Osteocyte (in vitro differentiated cells): Measurements from ENCODE around the gene BEAN1. TPM values are rescaled to one million over a fixed set of nuclear protein-coding genes. Genes with fewer than 3 reads are reported as not detected.

Source experiments
- DNase-seq: peaks from one replicate; pipeline ENCODE4 v3.0.0; 2021; ENCODE audit warnings: mixed read lengths; ENCODE audit not compliant: unreplicated experiment; ENCODE audit errors: extremely low spot score
- H3K27ac Mint-ChIP-seq: one replicate; pipeline ENCODE4 v1.8.0; 2021; ENCODE audit warnings: mild to moderate bottlenecking, mixed read lengths; ENCODE audit not compliant: unreplicated experiment
- H3K27me3 Mint-ChIP-seq: one replicate; pipeline ENCODE4 v1.8.0; 2021; ENCODE audit warnings: mixed read lengths; ENCODE audit not compliant: unreplicated experiment
- H3K36me3 Mint-ChIP-seq: one replicate; pipeline ENCODE4 v1.8.0; 2021; ENCODE audit warnings: mixed read lengths; ENCODE audit not compliant: unreplicated experiment
- H3K4me1 Mint-ChIP-seq: one replicate; pipeline ENCODE4 v1.8.0; 2021; ENCODE audit warnings: mixed read lengths; ENCODE audit not compliant: unreplicated experiment
- H3K4me3 Mint-ChIP-seq: one replicate; pipeline ENCODE4 v1.8.0; 2021; ENCODE audit warnings: mild to moderate bottlenecking, moderate library complexity, mixed read lengths; ENCODE audit not compliant: unreplicated experiment
- H3K9me3 Mint-ChIP-seq: one replicate; pipeline ENCODE4 v1.8.0; 2021; ENCODE audit warnings: mixed read lengths; ENCODE audit not compliant: unreplicated experiment
- total RNA-seq: library from RNA; stranded (reverse); gene quantifications from 2 replicates; pipeline ENCODE4 v1.2.1, GENCODE V29; 2021
- TF ChIP-seq, protein P1 (sequence below): fragments of 200-600 bp; sonication (generic); IDR thresholded peaks from 2 replicates; pipeline ENCODE4 v1.5.0; 2021; ENCODE audit warnings: antibody characterized with exemption, mild to moderate bottlenecking, moderate library complexity

The BEAN1 gene
- total RNA-seq, 1 donor from 2014 or later: 0.97 TPM

DNA sequence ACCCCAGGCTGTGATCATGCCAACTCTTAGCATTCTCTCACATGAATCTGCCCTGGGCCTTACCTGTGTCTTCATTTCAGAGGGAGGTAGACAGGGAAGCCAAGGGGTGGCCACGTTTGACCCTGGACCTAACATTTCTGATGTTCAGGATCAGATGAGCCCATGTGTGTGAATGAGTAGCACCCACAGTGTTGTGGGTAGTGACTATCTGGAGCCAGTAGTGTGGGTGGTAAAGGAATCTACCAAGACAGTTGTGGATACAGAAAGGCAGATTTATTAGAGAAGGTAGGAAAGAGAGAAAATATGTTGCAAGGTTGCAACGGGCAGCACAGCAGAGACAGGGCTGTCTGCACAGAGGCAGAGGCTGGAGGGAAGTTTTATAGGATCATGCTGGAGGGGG is 62.3 kb downstream of the BEAN1 start:
- Mint-ChIP-seq H3K36me3 (no peaks in the 10 kb centered on the region), H3K27ac (no peak overlapping the region), H3K27me3 (no peaks in the 10 kb centered on the region), H3K9me3 (no peaks in the 10 kb centered on the region), H3K4me1 (peaks cover 24% of the 10 kb centered on the region), H3K4me3 (no peak overlapping the region)
- TF ChIP-seq, protein P1, sequence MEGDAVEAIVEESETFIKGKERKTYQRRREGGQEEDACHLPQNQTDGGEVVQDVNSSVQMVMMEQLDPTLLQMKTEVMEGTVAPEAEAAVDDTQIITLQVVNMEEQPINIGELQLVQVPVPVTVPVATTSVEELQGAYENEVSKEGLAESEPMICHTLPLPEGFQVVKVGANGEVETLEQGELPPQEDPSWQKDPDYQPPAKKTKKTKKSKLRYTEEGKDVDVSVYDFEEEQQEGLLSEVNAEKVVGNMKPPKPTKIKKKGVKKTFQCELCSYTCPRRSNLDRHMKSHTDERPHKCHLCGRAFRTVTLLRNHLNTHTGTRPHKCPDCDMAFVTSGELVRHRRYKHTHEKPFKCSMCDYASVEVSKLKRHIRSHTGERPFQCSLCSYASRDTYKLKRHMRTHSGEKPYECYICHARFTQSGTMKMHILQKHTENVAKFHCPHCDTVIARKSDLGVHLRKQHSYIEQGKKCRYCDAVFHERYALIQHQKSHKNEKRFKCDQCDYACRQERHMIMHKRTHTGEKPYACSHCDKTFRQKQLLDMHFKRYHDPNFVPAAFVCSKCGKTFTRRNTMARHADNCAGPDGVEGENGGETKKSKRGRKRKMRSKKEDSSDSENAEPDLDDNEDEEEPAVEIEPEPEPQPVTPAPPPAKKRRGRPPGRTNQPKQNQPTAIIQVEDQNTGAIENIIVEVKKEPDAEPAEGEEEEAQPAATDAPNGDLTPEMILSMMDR: no peak
- DNase-seq: no peak

DNA sequence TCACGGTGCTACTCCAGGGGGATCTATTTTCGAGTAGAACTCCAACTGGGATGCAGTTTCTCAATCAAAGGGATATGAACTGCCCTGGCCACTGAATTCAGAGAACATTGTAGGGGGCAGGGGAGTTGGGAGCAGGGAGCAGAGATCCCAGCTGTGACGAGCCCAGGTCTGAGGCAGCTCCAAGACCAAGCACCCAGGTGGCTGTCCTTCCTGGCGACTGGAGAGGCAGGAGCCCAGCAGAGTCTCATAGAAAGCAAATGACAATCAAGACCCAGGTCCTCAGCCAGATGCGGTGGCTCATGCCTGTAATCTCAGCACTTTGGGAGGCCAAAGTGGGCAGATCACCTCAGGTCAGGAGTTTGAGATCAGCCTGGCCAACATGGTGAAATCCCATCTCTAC is 62.7 kb downstream of the BEAN1 start:
- Mint-ChIP-seq H3K9me3 (no peaks in the 10 kb centered on the region), H3K27ac (no peak overlapping the region), H3K4me3 (no peak overlapping the region), H3K27me3 (no peaks in the 10 kb centered on the region), H3K36me3 (no peaks in the 10 kb centered on the region), H3K4me1 (peaks cover 24% of the 10 kb centered on the region)
- DNase-seq: no peak
- TF ChIP-seq, protein P1: no peak

DNA sequence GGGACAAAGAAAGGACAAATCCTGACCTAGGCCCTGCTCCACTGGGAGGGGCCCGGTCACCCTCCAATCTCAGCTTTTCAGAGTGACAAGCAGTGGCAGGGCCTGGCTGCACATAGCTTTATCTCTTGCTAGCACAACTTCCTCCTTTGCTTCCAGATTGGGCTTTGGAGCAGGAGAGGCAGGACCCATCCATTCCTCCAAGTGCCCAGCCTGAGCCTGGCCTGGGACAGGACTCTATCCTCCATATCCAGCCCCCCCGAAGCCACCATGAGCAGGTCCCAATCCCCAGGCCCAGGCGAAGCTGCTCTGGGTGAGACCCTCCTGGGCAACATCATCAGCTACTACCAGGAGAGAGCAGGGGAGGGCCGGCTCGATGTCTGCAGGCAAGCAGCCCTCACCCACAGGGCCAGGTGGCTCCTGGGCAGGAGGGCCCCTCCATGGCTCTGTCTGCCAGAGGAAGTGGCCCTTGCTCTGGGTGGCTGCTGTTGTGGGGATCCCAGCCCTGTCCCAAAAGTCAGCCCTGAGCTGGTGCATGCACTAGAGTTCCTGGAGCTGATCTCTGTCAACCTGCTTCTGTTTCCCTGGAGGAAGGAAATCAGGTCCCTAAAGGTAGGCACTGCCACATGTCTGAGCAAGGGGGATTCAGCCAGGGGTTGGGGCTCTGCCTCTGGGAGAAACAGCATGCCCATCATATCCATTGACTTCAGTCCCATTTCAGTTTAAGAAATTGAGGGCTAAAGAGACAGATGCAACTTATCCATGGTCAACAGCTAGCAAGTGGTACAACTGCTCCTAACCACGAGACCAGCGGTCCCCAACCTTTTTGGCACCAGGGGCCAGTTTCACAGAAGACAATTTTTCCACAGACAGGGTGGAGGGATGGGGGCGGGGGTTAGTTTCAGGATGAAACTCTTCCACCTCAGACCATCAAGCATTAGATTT is 64.0 kb downstream of the BEAN1 start:
- Mint-ChIP-seq H3K27me3 (no peaks in the 10 kb centered on the region), H3K27ac (no peak overlapping the region), H3K36me3 (peaks cover 3% of the 10 kb centered on the region), H3K4me3 (no peak overlapping the region), H3K4me1 (peaks cover 21% of the 10 kb centered on the region), H3K9me3 (no peaks in the 10 kb centered on the region)
- DNase-seq: no peak
- TF ChIP-seq, protein P1: no peak

DNA sequence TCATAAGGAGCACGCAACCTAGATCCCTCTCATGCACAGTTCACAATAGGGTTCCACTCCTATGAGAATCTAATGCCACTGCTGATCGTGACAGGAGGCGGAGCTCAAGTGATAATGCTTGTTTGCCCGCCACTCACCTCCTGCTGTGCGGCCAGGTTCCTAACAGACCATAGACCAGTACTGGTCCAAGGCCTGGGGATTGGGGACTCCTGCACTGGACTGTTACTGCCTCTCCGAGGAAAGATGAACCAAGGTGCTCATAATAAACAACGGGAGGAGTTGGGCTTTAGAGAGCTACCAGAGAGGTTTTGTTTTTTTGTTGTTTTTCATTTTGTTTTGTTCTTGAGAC is 64.6 kb downstream of the BEAN1 start:
- DNase-seq: no peak
- H3K4me3 Mint-ChIP-seq: no peak overlapping the region
- H3K36me3 Mint-ChIP-seq: peaks cover 5% of the 10 kb centered on the region
- H3K9me3 Mint-ChIP-seq: no peaks in the 10 kb centered on the region
- peaks cover 18% of the 10 kb centered on the region for H3K4me1 Mint-ChIP-seq
- H3K27me3 Mint-ChIP-seq: no peaks in the 10 kb centered on the region
- H3K27ac Mint-ChIP-seq: no peak overlapping the region
- TF ChIP-seq, protein P1: no peak

DNA sequence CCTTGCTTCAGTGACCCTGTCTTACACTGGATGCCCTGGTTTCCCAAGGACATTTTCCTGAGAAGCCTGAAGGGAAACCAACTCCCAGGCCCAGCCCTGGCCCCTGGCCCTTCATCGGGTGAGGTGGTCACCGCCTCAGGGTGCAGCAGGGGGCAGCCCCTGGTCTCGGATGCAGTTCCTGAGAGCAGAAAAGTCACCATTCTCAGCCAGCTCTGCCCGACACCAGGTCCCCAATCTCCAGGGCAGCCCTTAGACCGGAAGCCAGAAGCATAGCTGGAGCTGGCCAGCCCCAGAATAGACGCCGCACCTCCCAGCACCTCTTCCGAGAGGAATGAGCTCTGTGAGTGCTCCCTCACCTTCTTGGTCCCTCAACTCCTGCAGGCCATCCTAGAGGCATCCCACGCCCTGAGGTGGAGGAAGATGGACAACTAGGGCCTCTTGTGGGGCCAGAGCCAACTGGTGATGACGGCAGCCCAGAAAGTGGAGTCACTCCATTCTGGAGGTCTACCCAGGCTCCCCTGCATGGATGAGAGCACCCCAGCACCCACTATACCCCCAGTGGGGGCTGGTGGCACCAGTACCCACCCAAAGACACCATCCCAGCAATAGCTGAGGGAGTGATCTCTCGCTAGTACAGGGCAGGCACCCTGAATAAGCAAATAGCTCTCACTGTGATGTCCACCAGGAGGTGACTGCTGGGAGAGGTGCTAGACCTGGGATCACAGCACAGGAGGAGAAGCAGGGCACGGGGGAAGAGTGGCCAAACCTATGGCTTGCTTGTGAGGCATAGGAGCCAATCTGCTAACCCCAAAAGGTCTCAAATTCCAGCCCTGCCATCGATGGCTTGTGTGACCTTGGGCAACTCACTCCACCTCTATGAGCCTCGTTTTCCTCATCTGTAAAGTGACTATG is 66.7 kb downstream of the BEAN1 start:
- no peaks in the 10 kb centered on the region for H3K4me1 Mint-ChIP-seq
- DNase-seq: no peak
- no peak overlapping the region for H3K27ac Mint-ChIP-seq
- H3K36me3 Mint-ChIP-seq: peaks cover 12% of the 10 kb centered on the region
- peaks cover 3% of the 10 kb centered on the region for H3K27me3 Mint-ChIP-seq
- TF ChIP-seq, protein P1: no peak
- no peak overlapping the region for H3K4me3 Mint-ChIP-seq
- no peaks in the 10 kb centered on the region for H3K9me3 Mint-ChIP-seq
